Sigmoid colon (tissue), 4 donors: ENCODE results near the gene ZC3H15.

Experiments used
- EP300 ChIP-seq, 4 donors: sonication (generic); formaldehyde crosslinking; IDR thresholded peaks; one replicate each; pipeline ENCODE4 v1.6.1; 2017; ENCODE audit warnings: antibody characterized with exemption in 4 of 4
- POLR2A ChIP-seq, 2 donors: fragments of 450-650 bp; IDR thresholded peaks; one replicate each; pipeline ENCODE4 v1.6.1; 2016; ENCODE audit warnings: antibody characterized with exemption in 2 of 2, mild to moderate bottlenecking in 2 of 2, moderate library complexity in 2 of 2
- POLR2AphosphoS5 ChIP-seq, 4 donors: sonication (generic); formaldehyde crosslinking; IDR thresholded peaks; one replicate each; pipeline ENCODE4 v1.6.1; 2017; ENCODE audit warnings: antibody characterized with exemption in 4 of 4
- TF ChIP-seq, protein P1 (sequence below), 4 experiments: fragments of 450-650 bp in 3 of 4; fragments of 200-600 bp in 1 of 4; IDR thresholded peaks; one replicate each; pipeline ENCODE4 v1.5.1; 2016 to 2019; ENCODE audit warnings: antibody characterized with exemption in 4 of 4, mild to moderate bottlenecking in 3 of 4, moderate library complexity in 2 of 4

DNA sequence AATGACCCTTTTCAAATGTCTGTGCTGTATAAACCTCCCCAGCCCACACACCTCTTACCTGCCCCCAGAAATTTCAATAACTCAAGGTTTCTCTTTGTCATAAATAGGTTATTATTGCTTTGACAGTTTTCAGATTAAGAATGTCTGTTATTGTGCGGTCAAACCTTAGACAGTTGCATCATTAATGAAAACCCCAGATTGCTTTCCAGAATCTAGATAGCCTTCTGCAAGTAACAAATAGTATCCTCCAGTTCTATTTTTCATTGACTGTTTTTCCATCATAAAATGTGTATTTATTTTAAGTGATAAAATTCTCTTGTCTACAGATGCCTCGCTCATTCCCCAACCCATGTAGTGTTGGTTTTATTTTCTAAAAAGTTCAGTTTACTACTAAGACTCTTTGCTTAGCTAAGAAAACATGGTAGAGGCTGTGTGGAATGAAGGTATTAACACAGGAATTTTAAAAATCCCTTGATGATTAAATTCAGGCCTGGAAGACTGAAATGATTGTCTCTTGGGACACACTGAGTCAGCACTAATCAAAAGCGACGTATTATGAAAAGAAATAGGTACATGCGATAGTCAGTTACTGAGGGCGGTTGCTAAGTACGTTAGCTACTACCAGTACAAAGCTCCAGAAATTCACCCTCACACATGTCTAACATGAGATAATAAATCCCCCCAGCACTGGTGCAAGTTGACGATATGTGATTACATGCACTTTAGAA, 65.4 kb downstream of the ZC3H15 start:
- TF ChIP-seq, protein P1, sequence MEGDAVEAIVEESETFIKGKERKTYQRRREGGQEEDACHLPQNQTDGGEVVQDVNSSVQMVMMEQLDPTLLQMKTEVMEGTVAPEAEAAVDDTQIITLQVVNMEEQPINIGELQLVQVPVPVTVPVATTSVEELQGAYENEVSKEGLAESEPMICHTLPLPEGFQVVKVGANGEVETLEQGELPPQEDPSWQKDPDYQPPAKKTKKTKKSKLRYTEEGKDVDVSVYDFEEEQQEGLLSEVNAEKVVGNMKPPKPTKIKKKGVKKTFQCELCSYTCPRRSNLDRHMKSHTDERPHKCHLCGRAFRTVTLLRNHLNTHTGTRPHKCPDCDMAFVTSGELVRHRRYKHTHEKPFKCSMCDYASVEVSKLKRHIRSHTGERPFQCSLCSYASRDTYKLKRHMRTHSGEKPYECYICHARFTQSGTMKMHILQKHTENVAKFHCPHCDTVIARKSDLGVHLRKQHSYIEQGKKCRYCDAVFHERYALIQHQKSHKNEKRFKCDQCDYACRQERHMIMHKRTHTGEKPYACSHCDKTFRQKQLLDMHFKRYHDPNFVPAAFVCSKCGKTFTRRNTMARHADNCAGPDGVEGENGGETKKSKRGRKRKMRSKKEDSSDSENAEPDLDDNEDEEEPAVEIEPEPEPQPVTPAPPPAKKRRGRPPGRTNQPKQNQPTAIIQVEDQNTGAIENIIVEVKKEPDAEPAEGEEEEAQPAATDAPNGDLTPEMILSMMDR (IDR thresholded peaks at IDR 0.05) = no peak
- TF ChIP-seq EP300 (IDR thresholded peaks at IDR 0.05) = no peak
- no peak for TF ChIP-seq POLR2A (IDR thresholded peaks at IDR 0.05)
- TF ChIP-seq POLR2AphosphoS5 (IDR thresholded peaks at IDR 0.05) = no peak
